ENCODE data around the gene XYLT1. TPM values are rescaled to one million over a fixed set of nuclear protein-coding genes. Genes with fewer than 3 reads are reported as not detected.

Gene XYLT1
- total RNA-seq, 1 donor from 2014 or later: 12.3 TPM

DNA sequence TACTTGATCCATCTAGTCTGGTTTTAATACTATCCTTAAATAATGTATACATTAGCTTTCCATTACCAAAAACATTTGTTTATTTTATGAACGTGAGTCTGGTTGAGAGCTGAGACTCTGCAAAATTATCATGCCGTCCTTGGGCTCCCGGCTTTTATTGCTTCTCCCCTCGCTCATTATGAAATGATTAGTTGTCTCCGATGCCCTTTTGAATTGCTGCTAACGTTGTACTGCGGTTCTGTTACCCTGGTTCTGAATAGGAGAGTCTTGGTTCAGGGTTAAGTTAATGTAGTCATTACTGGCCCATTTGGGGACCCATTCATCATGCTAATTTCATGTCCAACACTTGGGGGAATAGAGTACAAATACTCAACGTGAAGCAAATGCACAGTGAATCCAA, 12.8 kb downstream of the XYLT1 start:
- Mint-ChIP-seq H3K27me3 (no peaks in the 10 kb centered on the region), H3K4me1 (ENCODE audit: low read depth) (peaks cover 2% of the 10 kb centered on the region), H3K9me3 (ENCODE audit: low read depth) (peaks cover 3% of the 10 kb centered on the region), H3K27ac (no peak overlapping the region), H3K36me3 (ENCODE audit: insufficient read depth) (peaks cover 6% of the 10 kb centered on the region), H3K4me3 (ENCODE audit: low read depth) (no peak overlapping the region)
- no peak for DNase-seq (ENCODE audit: low spot score, unreplicated experiment)
- TF ChIP-seq, protein P1, sequence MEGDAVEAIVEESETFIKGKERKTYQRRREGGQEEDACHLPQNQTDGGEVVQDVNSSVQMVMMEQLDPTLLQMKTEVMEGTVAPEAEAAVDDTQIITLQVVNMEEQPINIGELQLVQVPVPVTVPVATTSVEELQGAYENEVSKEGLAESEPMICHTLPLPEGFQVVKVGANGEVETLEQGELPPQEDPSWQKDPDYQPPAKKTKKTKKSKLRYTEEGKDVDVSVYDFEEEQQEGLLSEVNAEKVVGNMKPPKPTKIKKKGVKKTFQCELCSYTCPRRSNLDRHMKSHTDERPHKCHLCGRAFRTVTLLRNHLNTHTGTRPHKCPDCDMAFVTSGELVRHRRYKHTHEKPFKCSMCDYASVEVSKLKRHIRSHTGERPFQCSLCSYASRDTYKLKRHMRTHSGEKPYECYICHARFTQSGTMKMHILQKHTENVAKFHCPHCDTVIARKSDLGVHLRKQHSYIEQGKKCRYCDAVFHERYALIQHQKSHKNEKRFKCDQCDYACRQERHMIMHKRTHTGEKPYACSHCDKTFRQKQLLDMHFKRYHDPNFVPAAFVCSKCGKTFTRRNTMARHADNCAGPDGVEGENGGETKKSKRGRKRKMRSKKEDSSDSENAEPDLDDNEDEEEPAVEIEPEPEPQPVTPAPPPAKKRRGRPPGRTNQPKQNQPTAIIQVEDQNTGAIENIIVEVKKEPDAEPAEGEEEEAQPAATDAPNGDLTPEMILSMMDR (IDR thresholded peaks at IDR 0.05; ENCODE audit: unreplicated experiment): no peak

DNA sequence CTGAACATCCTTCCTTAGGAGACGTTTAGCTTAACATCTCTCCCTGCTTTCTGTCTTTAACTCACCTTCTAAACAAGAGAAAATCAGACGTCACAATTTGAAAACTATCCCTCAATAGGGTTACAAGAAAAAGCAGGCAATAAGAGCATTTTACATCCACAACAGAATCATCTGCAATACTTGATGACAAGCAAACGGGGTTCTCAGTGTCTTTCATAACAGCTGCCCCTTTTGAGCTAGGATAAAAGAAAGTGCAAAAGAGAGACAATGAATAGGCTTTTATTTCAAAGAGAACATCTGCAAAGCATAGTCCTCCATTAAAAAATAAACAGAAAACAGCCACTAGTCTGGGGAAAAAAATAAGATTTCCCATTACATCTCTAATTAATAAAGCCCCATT, 13.2 kb downstream of the XYLT1 start:
- no peak for DNase-seq (ENCODE audit: low spot score, unreplicated experiment)
- H3K9me3 Mint-ChIP-seq (ENCODE audit: low read depth): no peaks in the 10 kb centered on the region
- no peak overlapping the region for H3K4me3 Mint-ChIP-seq (ENCODE audit: low read depth)
- no peak overlapping the region for H3K27ac Mint-ChIP-seq
- TF ChIP-seq, protein P1 (IDR thresholded peaks at IDR 0.05; ENCODE audit: unreplicated experiment): no peak
- H3K4me1 Mint-ChIP-seq (ENCODE audit: low read depth): peaks cover 2% of the 10 kb centered on the region
- peaks cover 3% of the 10 kb centered on the region for H3K36me3 Mint-ChIP-seq (ENCODE audit: insufficient read depth)
- no peaks in the 10 kb centered on the region for H3K27me3 Mint-ChIP-seq

DNA sequence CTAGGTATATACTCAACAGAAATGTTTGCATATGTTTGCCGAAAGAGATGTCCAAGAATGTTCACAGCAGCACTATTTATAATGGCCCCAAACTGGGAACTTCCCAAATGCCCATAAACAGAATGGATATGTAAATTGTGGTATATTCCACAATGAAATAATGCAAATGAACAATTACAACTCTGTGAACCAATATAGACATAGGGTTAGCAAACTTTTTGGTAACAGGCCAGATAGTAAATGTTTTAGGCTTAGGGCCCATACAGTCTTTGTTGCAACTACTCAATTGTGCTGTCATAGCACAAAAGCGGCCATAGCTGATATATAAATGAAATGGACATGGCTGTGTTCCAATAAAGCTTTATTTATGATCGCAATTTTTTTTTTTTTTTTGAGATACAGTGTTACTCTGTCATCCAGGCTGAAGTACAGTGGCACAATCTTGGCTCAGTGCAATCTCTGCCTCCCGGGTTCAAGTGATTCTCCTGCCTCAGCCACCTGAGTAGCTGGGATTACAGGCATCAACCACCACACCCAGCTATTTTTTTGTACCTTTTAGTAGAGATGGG, 16.5 kb downstream of the XYLT1 start:
- H3K27ac Mint-ChIP-seq: no peak overlapping the region
- no peaks in the 10 kb centered on the region for H3K4me1 Mint-ChIP-seq (ENCODE audit: low read depth)
- no peak overlapping the region for H3K4me3 Mint-ChIP-seq (ENCODE audit: low read depth)
- no peak for DNase-seq (ENCODE audit: low spot score, unreplicated experiment)
- no peaks in the 10 kb centered on the region for H3K9me3 Mint-ChIP-seq (ENCODE audit: low read depth)
- H3K27me3 Mint-ChIP-seq: no peaks in the 10 kb centered on the region
- TF ChIP-seq, protein P1 (IDR thresholded peaks at IDR 0.05; ENCODE audit: unreplicated experiment): no peak
- H3K36me3 Mint-ChIP-seq (ENCODE audit: insufficient read depth): no peaks in the 10 kb centered on the region

DNA sequence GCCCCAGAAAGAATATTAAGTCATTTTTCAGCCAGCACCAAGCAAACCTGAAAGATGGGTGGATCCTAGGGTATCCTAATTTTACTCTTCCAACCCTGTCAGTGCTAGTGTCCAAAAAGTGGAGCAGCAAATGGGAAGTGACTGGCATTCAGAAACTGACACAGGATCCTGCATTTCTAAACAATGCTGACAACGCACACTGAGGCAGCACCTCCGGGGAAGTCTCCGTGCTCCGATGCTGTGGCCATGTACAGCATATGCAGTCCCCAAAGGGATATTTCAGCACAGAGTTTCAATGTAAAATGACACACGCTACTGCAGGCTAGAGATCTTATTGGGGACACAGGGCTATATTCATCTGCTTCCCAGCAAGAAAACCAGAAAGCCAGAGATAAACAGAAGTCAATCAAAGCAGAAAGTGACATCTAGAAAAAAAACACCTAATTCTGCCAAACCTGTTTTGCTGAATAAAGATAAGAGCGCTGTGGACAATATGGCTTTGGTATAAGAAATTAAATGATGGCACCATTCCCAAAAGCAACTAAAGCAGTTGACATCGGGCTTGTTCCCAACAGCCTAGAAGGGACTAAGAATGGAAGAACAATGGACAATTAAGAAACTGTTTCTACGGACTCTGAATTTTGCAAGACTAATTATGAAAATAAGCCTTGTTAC, 17.3 kb downstream of the XYLT1 start:
- Mint-ChIP-seq H3K27me3 (no peaks in the 10 kb centered on the region), H3K4me1 (ENCODE audit: low read depth) (no peaks in the 10 kb centered on the region), H3K9me3 (ENCODE audit: low read depth) (no peaks in the 10 kb centered on the region), H3K4me3 (ENCODE audit: low read depth) (no peak overlapping the region), H3K27ac (no peak overlapping the region), H3K36me3 (ENCODE audit: insufficient read depth) (no peaks in the 10 kb centered on the region)
- TF ChIP-seq, protein P1 (IDR thresholded peaks at IDR 0.05; ENCODE audit: unreplicated experiment): no peak
- DNase-seq (ENCODE audit: low spot score, unreplicated experiment): no peak

DNA sequence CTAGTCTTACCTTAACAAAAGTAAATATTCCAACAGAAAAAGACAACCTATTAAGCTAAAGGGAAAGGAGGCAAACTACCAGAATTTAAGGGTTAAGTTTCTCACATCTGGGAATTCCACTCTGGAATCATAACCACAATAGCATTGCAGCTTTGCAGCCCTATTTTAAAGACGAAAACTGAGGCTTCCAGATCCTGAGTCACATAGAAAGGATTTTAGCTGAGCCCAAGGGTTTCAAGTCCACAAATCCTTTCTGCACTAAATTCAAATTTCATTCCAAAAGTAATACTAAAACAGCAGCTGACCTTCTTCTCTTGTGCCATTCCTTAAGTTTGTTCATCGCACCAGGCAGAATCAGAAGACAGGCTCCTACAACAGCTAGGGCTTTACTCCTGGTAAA, 17.8 kb downstream of the XYLT1 start:
- no peak for DNase-seq (ENCODE audit: low spot score, unreplicated experiment)
- H3K27ac Mint-ChIP-seq: no peak overlapping the region
- no peaks in the 10 kb centered on the region for H3K27me3 Mint-ChIP-seq
- no peaks in the 10 kb centered on the region for H3K9me3 Mint-ChIP-seq (ENCODE audit: low read depth)
- H3K4me3 Mint-ChIP-seq (ENCODE audit: low read depth): no peak overlapping the region
- H3K36me3 Mint-ChIP-seq (ENCODE audit: insufficient read depth): no peaks in the 10 kb centered on the region
- TF ChIP-seq, protein P1 (IDR thresholded peaks at IDR 0.05; ENCODE audit: unreplicated experiment): no peak
- H3K4me1 Mint-ChIP-seq (ENCODE audit: low read depth): no peaks in the 10 kb centered on the region
